ENCODE results near the gene CLIC1. TPM values are rescaled to one million over a fixed set of nuclear protein-coding genes. Genes with fewer than 3 reads are reported as not detected.

Gene CLIC1
- total and polyA plus RNA-seq, 2 experiments from 2014 or later, result 269 to 296 TPM

GRCh38 chr6:31770860-31771259 is 34.5 kb upstream of the CLIC1 start:
- Histone ChIP-seq H3K27ac (ENCODE audit: low read depth) (no peak overlapping the region), H4K20me1 (replicated peaks; ENCODE audit: insufficient read depth) (no peaks in the 10 kb centered on the region), H3K4me3 (no peak overlapping the region), H3F3A (replicated peaks; ENCODE audit: low read depth) (no peaks in the 10 kb centered on the region), H3K4me2 (no peak overlapping the region), H2AFZ (no peak overlapping the region), H3K9me2 (ENCODE audit: insufficient read depth) (no peaks in the 10 kb centered on the region), H3K79me2 (replicated peaks; ENCODE audit: insufficient read depth) (no peaks in the 10 kb centered on the region), H3K27me3 (ENCODE audit: insufficient read depth) (no peaks in the 10 kb centered on the region), H3K4me1 (ENCODE audit: insufficient read depth) (peaks cover 9% of the 10 kb centered on the region), H3K36me3 (ENCODE audit: insufficient read depth) (no peaks in the 10 kb centered on the region)
- TF ChIP-seq CREB1 (CRISPR knock-in tag; IDR thresholded peaks at IDR 0.05; ENCODE audit: low read depth), result no peak
- no peak for TF ChIP-seq ZNF462 (CRISPR knock-in tag; IDR thresholded peaks at IDR 0.05)
- no peak for TF ChIP-seq CTCF (conservative IDR thresholded peaks at IDR 0.05; ENCODE audit: low read depth in 2 of 2)
- no peak for TF ChIP-seq ETS1 (IDR thresholded peaks at IDR 0.05)
- TF ChIP-seq ZNF331 (CRISPR knock-in tag; IDR thresholded peaks at IDR 0.05; ENCODE audit: low read depth), result no peak
- no peak for TF ChIP-seq EZH2phosphoT487 (IDR thresholded peaks at IDR 0.05; ENCODE audit: unreplicated experiment)
- TF ChIP-seq JUNB (IDR thresholded peaks at IDR 0.05; ENCODE audit: unreplicated experiment), result no peak
- TF ChIP-seq STAT1 (IDR thresholded peaks at IDR 0.05; ENCODE audit: unreplicated experiment), result no peak
- TF ChIP-seq ZNF114 (CRISPR knock-in tag; IDR thresholded peaks at IDR 0.05), result no peak
- TF ChIP-seq NANOG (IDR thresholded peaks at IDR 0.05; ENCODE audit: borderline replicate concordance), result no peak
- TF ChIP-seq EZH2 (IDR thresholded peaks at IDR 0.05; ENCODE audit: low read depth, unreplicated experiment), result no peak
- no peak for TF ChIP-seq REST (IDR thresholded peaks at IDR 0.05; ENCODE audit: unreplicated experiment)
- no peak for TF ChIP-seq POLR2AphosphoS5 (IDR thresholded peaks at IDR 0.05; ENCODE audit: low read depth)
- Mint-ChIP-seq H3K9me3 (no peaks in the 10 kb centered on the region; the same call in 2 of the 3 replicates), H3K4me1 (peaks cover 7% of the 10 kb centered on the region; the same call in 2 of the 3 replicates), H3K27me3 (ENCODE audit: insufficient read depth, low read depth, poor library complexity) (peaks cover 22% of the 10 kb centered on the region), H3K36me3 (ENCODE audit: low read depth) (no peaks in the 10 kb centered on the region), H3K4me3 (no peak overlapping the region), H3K27ac (no peak overlapping the region)
- ATAC-seq (no peak), DNase-seq (ENCODE audit: low spot score) (no peak)
